Activated effector memory CD4-positive, alpha-beta T cell treated with anti-CD3 and anti-CD28 coated beads, Interleukin-2, amount 50 U/mL, for 16 hours (primary cell): ENCODE measurements around the gene RPS6KA6.
"Not testable (repeated sequence)": the region's sequence is repeated elsewhere in the genome, so short reads cannot be mapped to it uniquely, and the experiment has no call there.

Experiments used
- DNase-seq: peaks from one replicate; pipeline ENCODE4 v3.0.0-alpha.2; 2020

Gene RPS6KA6

GRCh38 chrX:84161641-84162040, 26.4 kb downstream of the RPS6KA6 start:
- DNase-seq = no peak

- no peak for DNase-seq
Observed at GRCh38 chrX:84160736-84161135, 27.3 kb downstream of the RPS6KA6 start.

- no peak for DNase-seq
Observed at GRCh38 chrX:84156821-84157220, 31.2 kb downstream of the RPS6KA6 start.

GRCh38 chrX:84155938-84156337, 32.1 kb downstream of the RPS6KA6 start:
- DNase-seq = no peak

GRCh38 chrX:84153538-84153937, 34.5 kb downstream of the RPS6KA6 start:
- no peak for DNase-seq

GRCh38 chrX:84144991-84145390, 43.0 kb downstream of the RPS6KA6 start:
- no peak for DNase-seq

- DNase-seq = no peak
Observed at GRCh38 chrX:84144281-84144680, 43.7 kb downstream of the RPS6KA6 start.

- DNase-seq = no peak
Observed at GRCh38 chrX:84133023-84133422, 55.0 kb downstream of the RPS6KA6 start.

- no peak for DNase-seq
Observed at GRCh38 chrX:84123585-84123984, 64.4 kb downstream of the RPS6KA6 start.

- no peak for DNase-seq
Observed at GRCh38 chrX:84118769-84119168, 69.2 kb downstream of the RPS6KA6 start.

- no peak for DNase-seq
Observed at GRCh38 chrX:84118315-84118714, 69.7 kb downstream of the RPS6KA6 start.

- DNase-seq = no peak
Observed at GRCh38 chrX:84108584-84108983, 79.4 kb downstream of the RPS6KA6 start.

GRCh38 chrX:84099120-84099519, 88.9 kb downstream of the RPS6KA6 start:
- DNase-seq = no peak

- not testable (repeated sequence) for DNase-seq
Observed at GRCh38 chrX:84079479-84080197, 108.4 kb downstream of the RPS6KA6 start.

GRCh38 chrX:84078991-84079390, 109.0 kb downstream of the RPS6KA6 start:
- DNase-seq = no peak

GRCh38 chrX:84064814-84065213, 123.2 kb downstream of the RPS6KA6 start:
- DNase-seq = no peak

GRCh38 chrX:84064164-84064563, 123.8 kb downstream of the RPS6KA6 start:
- DNase-seq = no peak

GRCh38 chrX:84047339-84047738, 140.7 kb downstream of the RPS6KA6 start:
- no peak for DNase-seq

GRCh38 chrX:84046403-84046984, 141.5 kb downstream of the RPS6KA6 start:
- DNase-seq = no peak

- DNase-seq = no peak
Observed at GRCh38 chrX:84044051-84044450, 143.9 kb downstream of the RPS6KA6 start.
